NT2/D1 (cell line): ENCODE measurements around the gene HSPA9.

Source experiments
- SUZ12 ChIP-seq: IDR thresholded peaks from 2 replicates; pipeline ENCODE4 v1.6.1; 2011; ENCODE audit not compliant: insufficient read length, insufficient read depth; ENCODE audit errors: extremely low read depth
- YY1 ChIP-seq: IDR thresholded peaks from 2 replicates; pipeline ENCODE4 v1.6.1; 2011; ENCODE audit not compliant: insufficient read length, insufficient read depth

GRCh38 chr5:138552657-138553056 is 22.5 kb downstream of the HSPA9 start:
- TF ChIP-seq YY1 (no peak), SUZ12 (no peak)
